ENCODE data around the gene GLIPR2.

Gene GLIPR2

DNA sequence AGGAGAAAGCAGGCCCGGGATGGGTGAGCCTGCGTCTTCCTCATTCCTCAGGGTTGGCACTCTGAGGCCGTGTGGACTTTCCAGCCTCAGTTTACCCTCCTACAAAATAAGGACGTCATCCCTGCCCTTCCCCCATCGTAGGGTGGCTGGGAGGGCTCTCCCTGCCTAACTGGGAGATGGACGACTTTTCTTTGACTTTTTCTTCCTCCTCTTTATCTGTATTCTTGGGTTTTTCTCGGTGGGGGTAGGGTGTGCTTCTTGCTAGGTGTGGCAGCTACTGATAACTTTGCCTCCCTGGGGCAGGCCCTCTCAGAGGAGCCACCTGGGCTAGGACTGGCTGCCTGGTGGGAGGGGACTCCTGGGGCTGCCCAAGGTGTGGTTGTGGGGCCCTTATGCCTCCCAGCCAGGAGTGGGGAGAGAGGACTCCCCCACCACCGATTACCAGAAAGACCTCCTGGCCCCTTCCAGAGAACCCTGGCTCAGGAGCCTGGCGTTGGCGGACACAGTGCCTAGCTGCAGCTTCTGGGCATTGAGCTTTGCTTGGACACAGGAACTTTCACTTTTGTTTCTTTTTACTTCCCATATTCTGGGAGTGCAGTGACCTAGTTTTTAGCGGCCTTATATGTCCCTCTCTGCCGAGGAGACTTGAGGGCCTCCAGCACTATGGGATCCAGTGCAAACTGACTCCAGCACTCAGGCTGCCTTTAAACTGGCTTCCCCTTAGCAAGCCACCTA is 6.1 kb downstream of the GLIPR2 start:
- H3K9me3 ChIP-seq (ENCODE audit: control insufficient read depth in 1 of 2, low read length in 2 of 2), result peaks cover 10 to 15% of the 10 kb centered on the region in 2 donors
- H3K36me3 ChIP-seq (ENCODE audit: control insufficient read depth in 1 of 2, insufficient read depth in 2 of 2, low read length in 2 of 2), result peaks cover 0 to 8% of the 10 kb centered on the region in 2 donors
- peaks cover 0 to 2% of the 10 kb centered on the region in 2 donors for H3K27me3 ChIP-seq (ENCODE audit: control insufficient read depth in 1 of 2, insufficient read depth in 2 of 2, low read length in 2 of 2)
- H3K4me1 ChIP-seq (ENCODE audit: control insufficient read depth in 1 of 2, insufficient read depth in 2 of 2, low read length in 2 of 2), result peaks cover 65 to 66% of the 10 kb centered on the region in 2 donors
- peak overlapping the region; percentile 46 to 53 for H3K4me3 ChIP-seq (ENCODE audit: low read depth in 1 of 2, low read length in 2 of 2)
- peak overlapping the region; percentile 48 to 58 for H3K9ac ChIP-seq (ENCODE audit: low read depth in 1 of 2, low read length in 2 of 2)
- peak overlapping the region; percentile 69 for H3K27ac ChIP-seq (ENCODE audit: low read depth, low read length)

DNA sequence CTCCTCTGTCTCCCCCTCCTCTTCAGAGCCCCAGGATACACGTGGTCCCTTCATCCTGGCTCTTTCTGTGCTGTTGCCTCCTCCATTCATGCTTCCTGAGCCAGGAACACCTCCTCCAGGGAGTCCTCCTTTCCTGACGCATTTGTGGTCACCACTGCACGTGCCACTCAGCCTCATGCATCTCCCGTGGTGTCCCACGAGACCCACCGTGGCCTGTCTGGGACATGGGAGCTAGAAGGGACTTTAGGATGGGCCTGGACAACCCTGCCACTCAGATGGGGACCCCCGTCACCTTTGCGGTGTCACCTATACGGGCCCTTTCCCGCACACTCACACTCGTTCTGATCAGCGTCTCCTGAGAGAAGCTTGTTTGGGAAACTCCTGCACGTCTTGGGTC is 6.7 kb downstream of the GLIPR2 start:
- H3K9me3 ChIP-seq (ENCODE audit: control insufficient read depth in 1 of 2, low read length in 2 of 2), result peaks cover 10 to 15% of the 10 kb centered on the region in 2 donors
- peaks cover 0 to 8% of the 10 kb centered on the region in 2 donors for H3K36me3 ChIP-seq (ENCODE audit: control insufficient read depth in 1 of 2, insufficient read depth in 2 of 2, low read length in 2 of 2)
- H3K4me3 ChIP-seq (ENCODE audit: low read depth in 1 of 2, low read length in 2 of 2), result peak overlapping the region; percentile 46 to 53
- H3K4me1 ChIP-seq (ENCODE audit: control insufficient read depth in 1 of 2, insufficient read depth in 2 of 2, low read length in 2 of 2), result peaks cover 66 to 68% of the 10 kb centered on the region in 2 donors
- H3K27me3 ChIP-seq (ENCODE audit: control insufficient read depth in 1 of 2, insufficient read depth in 2 of 2, low read length in 2 of 2), result no peaks in the 10 kb centered on the region
- peak overlapping the region; percentile 48 to 58 for H3K9ac ChIP-seq (ENCODE audit: low read depth in 1 of 2, low read length in 2 of 2)
- H3K27ac ChIP-seq (ENCODE audit: low read depth, low read length), result no peak overlapping the region

DNA sequence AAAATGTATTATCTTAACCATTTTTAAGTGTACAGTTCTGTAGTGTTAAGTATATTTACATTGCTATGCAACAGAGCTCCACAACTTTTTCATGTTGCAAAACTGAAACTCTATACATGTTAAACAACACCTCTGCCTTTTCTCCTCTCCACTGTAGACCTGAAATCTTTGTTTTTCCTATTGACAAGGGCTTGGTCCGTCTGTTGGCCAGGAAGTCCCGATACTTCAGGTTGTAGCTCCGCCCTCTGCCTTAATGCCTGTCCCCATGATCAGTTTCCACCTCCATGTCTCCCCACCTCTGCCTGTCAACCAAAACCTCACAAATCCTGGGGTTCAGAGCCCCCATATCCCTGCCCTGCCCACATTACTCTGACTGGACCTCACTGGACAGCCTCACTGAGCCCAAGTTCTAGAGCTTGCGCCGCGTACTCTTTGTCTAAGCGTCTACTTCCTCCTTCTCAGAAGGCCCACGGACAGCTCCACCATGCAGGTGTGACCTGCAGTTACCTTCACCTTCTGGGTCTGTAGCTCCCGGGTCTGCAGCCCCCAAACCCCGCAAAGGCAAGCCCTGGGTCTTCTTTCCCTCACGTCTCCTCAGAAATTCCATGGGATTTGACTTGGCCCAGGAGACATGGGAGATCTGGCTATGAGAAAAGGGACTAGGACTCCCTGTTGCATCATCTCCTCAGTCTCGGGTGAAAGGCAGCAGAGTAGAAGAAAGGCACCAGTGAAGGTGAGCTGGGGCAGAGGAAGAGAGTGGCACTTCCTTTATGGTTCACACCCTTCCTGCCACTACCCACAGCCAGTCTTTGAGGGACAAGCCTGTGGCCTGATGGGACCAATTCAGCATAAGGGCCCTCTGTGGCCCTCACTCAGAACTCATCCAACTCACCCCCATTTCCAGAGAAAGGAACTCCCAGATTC is 8.0 kb downstream of the GLIPR2 start:
- no peak overlapping the region for H3K4me3 ChIP-seq (ENCODE audit: low read depth in 1 of 2, low read length in 2 of 2)
- peak overlapping the region in 1 of 2 donors; percentile 58 for H3K9ac ChIP-seq (ENCODE audit: low read depth in 1 of 2, low read length in 2 of 2)
- H3K27ac ChIP-seq (ENCODE audit: low read depth, low read length), result no peak overlapping the region
- peaks cover 65 to 67% of the 10 kb centered on the region in 2 donors for H3K4me1 ChIP-seq (ENCODE audit: control insufficient read depth in 1 of 2, insufficient read depth in 2 of 2, low read length in 2 of 2)
- H3K36me3 ChIP-seq (ENCODE audit: control insufficient read depth in 1 of 2, insufficient read depth in 2 of 2, low read length in 2 of 2), result peaks cover 0 to 8% of the 10 kb centered on the region in 2 donors
- no peaks in the 10 kb centered on the region for H3K27me3 ChIP-seq (ENCODE audit: control insufficient read depth in 1 of 2, insufficient read depth in 2 of 2, low read length in 2 of 2)
- peaks cover 10 to 15% of the 10 kb centered on the region in 2 donors for H3K9me3 ChIP-seq (ENCODE audit: control insufficient read depth in 1 of 2, low read length in 2 of 2)

DNA sequence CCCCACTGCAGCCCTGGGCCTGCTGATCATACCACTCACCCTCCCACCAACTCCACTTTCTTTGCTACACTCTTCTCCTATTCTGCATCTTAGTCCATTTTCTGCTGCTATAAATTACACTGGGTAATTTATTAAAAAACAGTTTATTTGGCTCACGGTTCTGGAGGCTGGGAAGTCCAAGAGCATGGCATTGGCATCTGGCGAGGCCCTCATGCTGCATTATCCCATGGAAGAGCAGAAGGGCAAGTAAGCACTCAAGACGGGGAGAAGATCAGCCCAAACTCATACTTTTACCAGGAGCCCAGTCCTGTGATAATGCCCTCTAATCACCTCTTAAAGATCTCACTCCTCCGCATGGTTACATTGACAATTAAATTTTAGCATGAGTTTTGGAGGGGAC is 9.4 kb downstream of the GLIPR2 start:
- no peak overlapping the region for H3K4me3 ChIP-seq (ENCODE audit: low read depth in 1 of 2, low read length in 2 of 2)
- no peaks in the 10 kb centered on the region for H3K27me3 ChIP-seq (ENCODE audit: control insufficient read depth in 1 of 2, insufficient read depth in 2 of 2, low read length in 2 of 2)
- no peak overlapping the region for H3K9ac ChIP-seq (ENCODE audit: low read depth in 1 of 2, low read length in 2 of 2)
- H3K36me3 ChIP-seq (ENCODE audit: control insufficient read depth in 1 of 2, insufficient read depth in 2 of 2, low read length in 2 of 2), result peaks cover 0 to 8% of the 10 kb centered on the region in 2 donors
- peaks cover 10 to 15% of the 10 kb centered on the region in 2 donors for H3K9me3 ChIP-seq (ENCODE audit: control insufficient read depth in 1 of 2, low read length in 2 of 2)
- no peak overlapping the region for H3K27ac ChIP-seq (ENCODE audit: low read depth, low read length)
- peaks cover 56 to 65% of the 10 kb centered on the region in 2 donors for H3K4me1 ChIP-seq (ENCODE audit: control insufficient read depth in 1 of 2, insufficient read depth in 2 of 2, low read length in 2 of 2)

DNA sequence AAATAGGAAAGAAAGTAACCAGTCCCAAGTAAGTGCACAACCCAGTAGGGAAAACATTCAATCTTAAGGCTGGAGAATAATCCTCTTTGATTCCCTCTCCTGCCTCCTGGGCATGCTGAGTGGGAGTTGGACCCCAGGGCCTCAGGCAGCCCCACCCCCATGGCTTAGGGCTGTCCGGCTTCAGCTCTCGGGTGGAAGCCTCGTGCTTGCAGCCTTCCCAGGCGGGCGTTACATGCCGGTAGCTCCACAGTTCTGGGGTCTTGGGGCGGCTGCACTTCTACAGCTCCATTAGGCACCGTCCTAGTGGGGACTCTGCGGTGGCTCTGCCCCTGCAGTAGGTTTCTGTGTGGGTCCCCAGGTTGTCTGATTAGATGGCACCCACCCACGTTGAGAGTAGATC is 10.1 kb downstream of the GLIPR2 start:
- Histone ChIP-seq H3K4me1 (ENCODE audit: control insufficient read depth in 1 of 2, insufficient read depth in 2 of 2, low read length in 2 of 2) (peaks cover 56 to 64% of the 10 kb centered on the region in 2 donors), H3K27ac (ENCODE audit: low read depth, low read length) (no peak overlapping the region), H3K9ac (ENCODE audit: low read depth in 1 of 2, low read length in 2 of 2) (no peak overlapping the region), H3K27me3 (ENCODE audit: control insufficient read depth in 1 of 2, insufficient read depth in 2 of 2, low read length in 2 of 2) (no peaks in the 10 kb centered on the region), H3K9me3 (ENCODE audit: control insufficient read depth in 1 of 2, low read length in 2 of 2) (peaks cover 10 to 15% of the 10 kb centered on the region in 2 donors), H3K4me3 (ENCODE audit: low read depth in 1 of 2, low read length in 2 of 2) (no peak overlapping the region), H3K36me3 (ENCODE audit: control insufficient read depth in 1 of 2, insufficient read depth in 2 of 2, low read length in 2 of 2) (peaks cover 0 to 8% of the 10 kb centered on the region in 2 donors)

DNA sequence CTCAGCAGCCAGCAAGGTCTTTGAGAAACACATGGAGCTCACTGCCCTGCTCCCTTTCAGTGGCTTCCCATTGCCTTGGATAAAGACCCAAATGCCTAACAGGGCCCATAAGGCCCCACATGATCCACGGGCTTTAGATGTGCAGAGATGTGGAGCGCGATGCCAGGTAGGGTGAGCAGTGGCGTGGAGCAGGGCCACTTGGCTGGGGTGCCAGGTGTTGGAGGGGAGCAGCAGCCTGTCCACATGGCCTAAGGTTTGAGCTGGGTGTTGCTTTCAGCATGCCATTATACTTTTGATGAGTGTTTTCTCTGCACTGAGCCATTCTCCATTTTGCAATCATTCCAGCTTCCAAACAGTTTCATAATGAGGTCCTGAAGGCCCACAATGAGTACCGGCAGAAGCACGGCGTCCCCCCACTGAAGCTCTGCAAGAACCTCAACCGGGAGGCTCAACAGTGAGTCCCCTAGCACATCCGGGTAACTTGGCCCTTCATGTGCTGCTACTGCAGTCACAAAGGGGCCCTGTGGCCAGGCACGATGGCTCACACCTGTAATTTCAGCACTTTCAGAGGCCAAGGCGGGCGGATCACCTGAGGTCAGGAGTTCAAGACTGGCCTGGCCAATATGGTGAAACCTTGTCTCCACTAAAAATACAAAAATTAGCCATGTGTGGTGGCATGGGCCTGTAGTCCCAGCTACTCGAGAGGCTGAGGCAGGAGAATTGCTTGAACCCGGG is 11.1 kb downstream of the GLIPR2 start:
- no peak overlapping the region for H3K27ac ChIP-seq (ENCODE audit: low read depth, low read length)
- no peak overlapping the region for H3K9ac ChIP-seq (ENCODE audit: low read depth in 1 of 2, low read length in 2 of 2)
- peaks cover 50 to 60% of the 10 kb centered on the region in 2 donors for H3K4me1 ChIP-seq (ENCODE audit: control insufficient read depth in 1 of 2, insufficient read depth in 2 of 2, low read length in 2 of 2)
- H3K36me3 ChIP-seq (ENCODE audit: control insufficient read depth in 1 of 2, insufficient read depth in 2 of 2, low read length in 2 of 2), result peaks cover 0 to 8% of the 10 kb centered on the region in 2 donors
- no peak overlapping the region for H3K4me3 ChIP-seq (ENCODE audit: low read depth in 1 of 2, low read length in 2 of 2)
- H3K9me3 ChIP-seq (ENCODE audit: control insufficient read depth in 1 of 2, low read length in 2 of 2), result peaks cover 10 to 15% of the 10 kb centered on the region in 2 donors
- H3K27me3 ChIP-seq (ENCODE audit: control insufficient read depth in 1 of 2, insufficient read depth in 2 of 2, low read length in 2 of 2), result no peaks in the 10 kb centered on the region

DNA sequence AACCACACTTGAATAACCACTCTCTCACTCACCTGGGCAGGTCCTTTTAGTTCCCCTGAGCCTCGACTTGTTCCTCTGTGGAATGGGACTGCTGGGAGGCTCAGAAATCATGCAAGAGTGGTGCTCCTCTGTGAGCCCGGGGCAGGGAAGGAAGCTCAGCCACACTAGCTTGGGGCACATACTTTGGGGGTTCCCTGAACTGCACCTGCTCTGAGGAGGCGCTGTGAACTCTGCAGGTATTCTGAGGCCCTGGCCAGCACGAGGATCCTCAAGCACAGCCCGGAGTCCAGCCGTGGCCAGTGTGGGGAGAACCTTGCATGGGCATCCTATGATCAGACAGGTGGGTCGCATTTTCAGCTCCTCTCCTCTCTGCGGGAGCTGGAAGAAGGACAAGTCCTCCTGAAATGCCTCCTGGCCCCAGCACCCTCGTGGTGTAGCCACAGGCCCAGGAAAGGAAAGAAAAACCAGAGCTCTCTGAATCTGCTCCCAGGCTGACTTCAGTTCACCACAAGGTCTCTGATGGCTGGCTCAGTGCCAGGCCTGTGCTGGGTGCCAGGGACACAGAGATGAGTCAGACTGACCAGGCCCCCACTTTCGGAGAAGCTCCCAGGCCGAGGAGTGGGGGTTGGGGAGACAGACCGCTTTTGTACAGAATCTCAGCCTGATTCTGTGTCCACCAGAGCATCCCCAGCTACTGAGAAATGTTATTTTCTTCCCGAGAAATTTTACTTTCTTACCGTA is 11.9 kb downstream of the GLIPR2 start:
- Histone ChIP-seq H3K9ac (ENCODE audit: low read depth in 1 of 2, low read length in 2 of 2) (no peak overlapping the region), H3K9me3 (ENCODE audit: control insufficient read depth in 1 of 2, low read length in 2 of 2) (peaks cover 10 to 15% of the 10 kb centered on the region in 2 donors), H3K4me1 (ENCODE audit: control insufficient read depth in 1 of 2, insufficient read depth in 2 of 2, low read length in 2 of 2) (peaks cover 41 to 57% of the 10 kb centered on the region in 2 donors), H3K27me3 (ENCODE audit: control insufficient read depth in 1 of 2, insufficient read depth in 2 of 2, low read length in 2 of 2) (no peaks in the 10 kb centered on the region), H3K4me3 (ENCODE audit: low read depth in 1 of 2, low read length in 2 of 2) (peak overlapping the region in 1 of 2 donors; percentile 8), H3K36me3 (ENCODE audit: control insufficient read depth in 1 of 2, insufficient read depth in 2 of 2, low read length in 2 of 2) (peaks cover 0 to 8% of the 10 kb centered on the region in 2 donors), H3K27ac (ENCODE audit: low read depth, low read length) (peak overlapping the region; percentile 13)

DNA sequence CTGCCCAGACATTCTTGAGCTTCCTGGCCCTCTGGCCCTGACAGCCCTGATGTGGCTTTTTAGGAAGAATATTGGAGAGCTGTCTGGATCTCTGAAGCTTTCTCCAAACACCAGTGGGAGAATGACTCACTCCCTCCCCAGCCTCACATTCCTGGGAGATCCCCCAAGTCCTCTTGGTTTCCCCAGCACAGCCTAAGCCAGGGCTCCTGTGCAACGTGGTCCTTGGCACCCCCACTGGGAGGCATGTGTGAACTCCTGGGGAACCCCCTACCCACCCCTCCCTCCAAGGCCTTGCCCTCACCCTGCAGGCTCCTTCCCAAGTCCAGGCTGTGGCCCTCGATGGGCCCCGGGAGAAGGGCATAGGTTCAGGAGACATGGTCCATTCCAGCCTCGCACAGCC is 12.7 kb downstream of the GLIPR2 start:
- Histone ChIP-seq H3K9me3 (ENCODE audit: control insufficient read depth in 1 of 2, low read length in 2 of 2) (peaks cover 10 to 15% of the 10 kb centered on the region in 2 donors), H3K27me3 (ENCODE audit: control insufficient read depth in 1 of 2, insufficient read depth in 2 of 2, low read length in 2 of 2) (no peaks in the 10 kb centered on the region), H3K4me3 (ENCODE audit: low read depth in 1 of 2, low read length in 2 of 2) (no peak overlapping the region), H3K27ac (ENCODE audit: low read depth, low read length) (no peak overlapping the region), H3K4me1 (ENCODE audit: control insufficient read depth in 1 of 2, insufficient read depth in 2 of 2, low read length in 2 of 2) (peaks cover 34 to 51% of the 10 kb centered on the region in 2 donors), H3K9ac (ENCODE audit: low read depth in 1 of 2, low read length in 2 of 2) (no peak overlapping the region), H3K36me3 (ENCODE audit: control insufficient read depth in 1 of 2, insufficient read depth in 2 of 2, low read length in 2 of 2) (peaks cover 0 to 8% of the 10 kb centered on the region in 2 donors)

DNA sequence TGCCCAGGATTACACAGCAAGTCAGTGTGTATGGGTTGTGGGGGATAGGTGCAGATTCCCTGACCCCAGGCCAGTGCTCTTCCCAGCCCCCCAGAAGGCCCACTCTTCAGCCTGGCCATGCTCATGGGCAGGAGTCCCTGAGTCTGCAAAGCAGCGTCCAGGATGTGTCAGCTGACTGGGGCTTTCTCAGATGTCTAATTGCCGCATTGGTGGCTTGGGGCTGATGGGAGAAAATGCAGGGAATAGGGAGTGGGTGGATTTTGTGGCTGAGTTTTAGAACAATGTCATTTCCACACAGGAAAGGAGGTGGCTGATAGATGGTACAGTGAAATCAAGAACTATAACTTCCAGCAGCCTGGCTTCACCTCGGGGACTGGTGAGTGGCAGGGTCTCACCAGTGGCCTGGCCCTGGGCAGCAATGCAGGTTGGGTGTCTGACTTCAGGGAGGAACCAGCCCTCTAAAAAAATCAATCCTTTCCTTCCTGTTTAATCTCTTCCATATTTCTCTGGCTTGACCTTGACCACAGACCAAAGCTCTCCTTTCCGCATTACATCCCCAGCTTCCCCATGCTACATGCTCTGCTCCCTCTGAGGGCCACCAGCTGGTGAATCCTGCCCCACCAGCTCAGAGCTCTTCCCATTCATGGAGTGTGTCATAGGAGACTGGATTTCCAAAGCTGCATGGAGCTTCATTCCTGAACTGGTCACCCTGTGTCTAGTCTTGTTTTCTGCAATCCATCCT is 14.2 kb downstream of the GLIPR2 start:
- no peak overlapping the region for H3K27ac ChIP-seq (ENCODE audit: low read depth, low read length)
- no peaks in the 10 kb centered on the region for H3K27me3 ChIP-seq (ENCODE audit: control insufficient read depth in 1 of 2, insufficient read depth in 2 of 2, low read length in 2 of 2)
- no peak overlapping the region for H3K4me3 ChIP-seq (ENCODE audit: low read depth in 1 of 2, low read length in 2 of 2)
- H3K9ac ChIP-seq (ENCODE audit: low read depth in 1 of 2, low read length in 2 of 2), result no peak overlapping the region
- H3K36me3 ChIP-seq (ENCODE audit: control insufficient read depth in 1 of 2, insufficient read depth in 2 of 2, low read length in 2 of 2), result peaks cover 0 to 3% of the 10 kb centered on the region in 2 donors
- H3K4me1 ChIP-seq (ENCODE audit: control insufficient read depth in 1 of 2, insufficient read depth in 2 of 2, low read length in 2 of 2), result peaks cover 22 to 50% of the 10 kb centered on the region in 2 donors
- H3K9me3 ChIP-seq (ENCODE audit: control insufficient read depth in 1 of 2, low read length in 2 of 2), result peaks cover 4 to 7% of the 10 kb centered on the region in 2 donors

Measured in duodenal mucosa (tissue), 2 donors.